Endothelial cell of umbilical vein (primary cell): Measurements from ENCODE around the gene XYLT1. TPM values are rescaled to one million over a fixed set of nuclear protein-coding genes. Genes with fewer than 3 reads are reported as not detected.

Experiments used
- BruUV-seq: library from RNA; stranded (reverse); fragments of 400-500 nt; replicated peaks from 2 replicates; lab custom pipeline; 2021; lab: Mats Ljungman, UMichigan
- CTCF ChIA-PET: fragments of 300-600, 350-600 bp; sonication (Branson Sonifier 250); formaldehyde crosslinking; loops from one replicate; lab custom pipeline; 2021; ENCODE audit warnings: antibody characterized with exemption, inconsistent platforms; lab: Charles Lee
- POLR2A ChIA-PET: fragments of 300-600, 350-600 bp; sonication (Branson Sonifier 250); formaldehyde crosslinking; loops from one replicate; lab custom pipeline; 2021; ENCODE audit warnings: antibody characterized with exemption, inconsistent platforms; lab: Charles Lee
- DNase-seq: peaks from one replicate; pipeline ENCODE4 v3.0.0-alpha.2; 2011; ENCODE audit warnings: low read depth, low spot score
- FAIRE-seq: peaks from 2 replicates; lab custom pipeline; 2011; peaks lifted over from hg19 to GRCh38; lab: Jason Lieb, UNC
- H2AFZ ChIP-seq: 2 replicates; pipeline ENCODE4 v1.6.0; 2012; ENCODE audit warnings: low read depth, low read length, control low read depth, inconsistent platforms
- H3K27ac ChIP-seq: 2 replicates; pipeline ENCODE4 v1.5.1; 2011; ENCODE audit warnings: low read depth, mild to moderate bottlenecking, control low read depth, low read length, moderate library complexity; ENCODE audit not compliant: insufficient read depth
- H3K27me3 ChIP-seq, 2 experiments: 2 replicates each; pipeline versions ENCODE4 v1.6.0 to v1.6.1; 2011; ENCODE audit warnings: low read length in 2 of 2, mixed read lengths in 1 of 2; ENCODE audit not compliant: control insufficient read depth in 2 of 2, insufficient read depth in 2 of 2
- H3K36me3 ChIP-seq, 2 experiments: 2 replicates in 1 of 2; 3 replicates in 1 of 2; pipeline ENCODE4 v1.5.1; 2011; ENCODE audit warnings: low read length in 2 of 2, mild to moderate bottlenecking in 1 of 2, moderate library complexity in 1 of 2; ENCODE audit not compliant: control insufficient read depth in 2 of 2, insufficient read depth in 2 of 2; ENCODE audit errors: extremely low read depth in 1 of 2
- H3K4me1 ChIP-seq: 3 replicates; pipeline ENCODE4 v1.5.1; 2011; ENCODE audit warnings: mild to moderate bottlenecking, low read length; ENCODE audit not compliant: control insufficient read depth, insufficient read depth; ENCODE audit errors: extremely low read depth
- H3K4me2 ChIP-seq: 2 replicates; pipeline ENCODE4 v1.6.1; 2011; ENCODE audit warnings: low read length, control low read depth, mixed read lengths; ENCODE audit not compliant: insufficient read depth
- H3K4me3 ChIP-seq, 3 experiments: fragments of 200-600 bp in 1 of 3; sonication (generic), shearing (Covaris generic) in 1 of 3; replicated peaks in 1 of 3; 2 replicates each; pipeline ENCODE4 v1.5.1; 2011 to 2016; ENCODE audit warnings: control low read depth in 3 of 3, low read length in 3 of 3, mild to moderate bottlenecking in 2 of 3, inconsistent platforms in 1 of 3, low read depth in 1 of 3, moderate library complexity in 1 of 3; ENCODE audit not compliant: insufficient read depth in 1 of 3
- H3K79me2 ChIP-seq: 2 replicates; pipeline ENCODE4 v1.6.0; 2012; ENCODE audit warnings: low read length, inconsistent platforms; ENCODE audit not compliant: control insufficient read depth, insufficient read depth
- H3K9ac ChIP-seq: replicated peaks from 2 replicates; pipeline ENCODE3; 2011; ENCODE audit warnings: low read length, control low read depth; ENCODE audit not compliant: insufficient read depth; ENCODE audit errors: extremely low read depth
- H3K9me1 ChIP-seq: replicated peaks from 3 replicates; pipeline ENCODE4 v1.6.0; 2011; ENCODE audit warnings: mild to moderate bottlenecking, low read length; ENCODE audit not compliant: control insufficient read depth, insufficient read depth; ENCODE audit errors: extremely low read depth
- H3K9me3 ChIP-seq: replicated peaks from 2 replicates; pipeline ENCODE4 v1.5.1; 2012; ENCODE audit warnings: low read length, inconsistent platforms; ENCODE audit not compliant: control insufficient read depth, insufficient read depth
- H4K20me1 ChIP-seq: replicated peaks from 2 replicates; pipeline ENCODE3; 2011; ENCODE audit warnings: mild to moderate bottlenecking, low read length; ENCODE audit not compliant: control insufficient read depth, insufficient read depth; ENCODE audit errors: extremely low read depth
- CTCF ChIP-seq, 2 donors: IDR thresholded peaks; 1 replicate in 1 of 2; 2 replicates in 1 of 2; pipeline ENCODE4 v1.5.1; 2011; ENCODE audit warnings: low read length in 2 of 2, mild to moderate bottlenecking in 2 of 2, moderate library complexity in 2 of 2, control low read depth in 1 of 2, inconsistent platforms in 1 of 2, low read depth in 1 of 2; ENCODE audit not compliant: insufficient read depth in 1 of 2; ENCODE audit errors: extremely low read depth in 1 of 2
- EZH2 ChIP-seq: IDR thresholded peaks from 2 replicates; pipeline ENCODE4 v1.6.1; 2012; ENCODE audit warnings: borderline replicate concordance, low read depth, mild to moderate bottlenecking, moderate library complexity, low read length, inconsistent platforms; ENCODE audit not compliant: severe bottlenecking
- FOS ChIP-seq: IDR thresholded peaks from 2 replicates; pipeline ENCODE4 v1.6.1; 2011; ENCODE audit warnings: mild to moderate bottlenecking, low read length, moderate library complexity, borderline replicate concordance; ENCODE audit not compliant: insufficient read depth
- GATA2 ChIP-seq: IDR thresholded peaks from 2 replicates; pipeline ENCODE4 v1.7.0; 2011; ENCODE audit warnings: low read depth, mild to moderate bottlenecking, moderate library complexity, mixed read lengths, low read length; ENCODE audit not compliant: insufficient read length, insufficient read depth
- JUN ChIP-seq: IDR thresholded peaks from 2 replicates; pipeline ENCODE4 v1.6.1; 2011; ENCODE audit warnings: borderline replicate concordance, low read depth; ENCODE audit not compliant: insufficient read length, insufficient read depth
- MAX ChIP-seq: IDR thresholded peaks from 2 replicates; pipeline ENCODE4 v1.6.1; 2011; ENCODE audit not compliant: insufficient read depth, insufficient read length
- MYC ChIP-seq: IDR thresholded peaks from one replicate; pipeline ENCODE4 v1.6.1; 2011; ENCODE audit warnings: mild to moderate bottlenecking, low read depth, low read length
- POLR2A ChIP-seq: IDR thresholded peaks from 2 replicates; pipeline ENCODE4 v1.6.1; 2012; ENCODE audit warnings: low read depth, mild to moderate bottlenecking, control low read depth, low read length
- POLR2AphosphoS5 ChIP-seq: IDR thresholded peaks from 2 replicates; pipeline ENCODE4 v1.6.1; 2012; ENCODE audit warnings: low read depth, mild to moderate bottlenecking, control low read depth, low read length, moderate library complexity; ENCODE audit not compliant: insufficient read depth
- dilution Hi-C: fragments of 300-500 bp; cut with MboI; formaldehyde crosslinking; loops from one replicate; pipeline ENCODE4 v1.15.0; 2019; ENCODE audit warnings: low sequenced_read_pairs; ENCODE audit not compliant: extremely low pct_ligation_motif_present
- intact Hi-C: fragments of 100-400 bp; cut with micrococcal nuclease; formaldehyde crosslinking; loops from one replicate; pipeline ENCODE4 v1.10.0; 2022
- polyA plus RNA-seq, 4 experiments: library from polyadenylated mRNA; depleted of rRNA in 3 of 4; stranded (reverse) in 3 of 4; unstranded in 1 of 4; fragments of >200 nt; gene quantifications; 2 replicates each; pipeline versions ENCODE4 v1.2.1 to v1.2.3, GENCODE V29; 2011 to 2012; ENCODE audit warnings: missing spikeins in 1 of 4
- total RNA-seq: library from RNA; stranded (reverse); gene quantifications from 2 replicates; pipeline ENCODE4 v1.2.3, GENCODE V29; 2021

XYLT1 gene
- total and polyA plus RNA-seq, 2 donors (not counting 3 experiments of a cell fraction or from before 2014, with no cell fraction given): 0.63 to 2.9 TPM

- ChIA-PET CTCF (no interaction called here), POLR2A (no interaction called here)
- Histone ChIP-seq H3K36me3 (no peaks in the 10 kb centered on the region), H3K4me3 (no peak overlapping the region), H3K27ac (no peak overlapping the region), H2AFZ (no peak overlapping the region), H4K20me1 (no peaks in the 10 kb centered on the region), H3K9me1 (no peaks in the 10 kb centered on the region), H3K9me3 (no peaks in the 10 kb centered on the region), H3K9ac (no peak overlapping the region), H3K27me3 (no peaks in the 10 kb centered on the region), H3K4me2 (no peak overlapping the region), H3K79me2 (no peaks in the 10 kb centered on the region), H3K4me1 (no peaks in the 10 kb centered on the region)
- no peak for TF ChIP-seq MAX
- TF ChIP-seq POLR2A: no peak
- TF ChIP-seq FOS: no peak
- TF ChIP-seq POLR2AphosphoS5: no peak
- no peak for TF ChIP-seq JUN
- TF ChIP-seq EZH2: no peak
- no peak for TF ChIP-seq MYC
- TF ChIP-seq GATA2: no peak
- no peak for TF ChIP-seq CTCF (IDR thresholded peaks at IDR 0.05; ENCODE audit: extremely low read depth in 1 of 2, insufficient read depth in 1 of 2, low read depth in 1 of 2, low read length in 2 of 2)
- FAIRE-seq: no peak
- dilution Hi-C loops (no loop called here), intact Hi-C loops (no loop called here)
- BruUV-seq: no TSS peak
- DNase-seq: no peak
These were observed 154.8 kb downstream of the XYLT1 start for GRCh38 chr16:17316005-17316404.
